Inflammatory macrophage treated with lipopolysaccharide for 1 hour (primary cell): ENCODE results near the gene MBNL1.
"Not testable (repeated sequence)": the region's sequence is repeated elsewhere in the genome, so short reads cannot be mapped to it uniquely, and the experiment has no call there.

ENCODE experiments used
- DNase-seq, 2 donors: peaks; one replicate each; pipeline ENCODE4 v3.0.0-alpha.2; 2020 to 2022

MBNL1 gene

DNA sequence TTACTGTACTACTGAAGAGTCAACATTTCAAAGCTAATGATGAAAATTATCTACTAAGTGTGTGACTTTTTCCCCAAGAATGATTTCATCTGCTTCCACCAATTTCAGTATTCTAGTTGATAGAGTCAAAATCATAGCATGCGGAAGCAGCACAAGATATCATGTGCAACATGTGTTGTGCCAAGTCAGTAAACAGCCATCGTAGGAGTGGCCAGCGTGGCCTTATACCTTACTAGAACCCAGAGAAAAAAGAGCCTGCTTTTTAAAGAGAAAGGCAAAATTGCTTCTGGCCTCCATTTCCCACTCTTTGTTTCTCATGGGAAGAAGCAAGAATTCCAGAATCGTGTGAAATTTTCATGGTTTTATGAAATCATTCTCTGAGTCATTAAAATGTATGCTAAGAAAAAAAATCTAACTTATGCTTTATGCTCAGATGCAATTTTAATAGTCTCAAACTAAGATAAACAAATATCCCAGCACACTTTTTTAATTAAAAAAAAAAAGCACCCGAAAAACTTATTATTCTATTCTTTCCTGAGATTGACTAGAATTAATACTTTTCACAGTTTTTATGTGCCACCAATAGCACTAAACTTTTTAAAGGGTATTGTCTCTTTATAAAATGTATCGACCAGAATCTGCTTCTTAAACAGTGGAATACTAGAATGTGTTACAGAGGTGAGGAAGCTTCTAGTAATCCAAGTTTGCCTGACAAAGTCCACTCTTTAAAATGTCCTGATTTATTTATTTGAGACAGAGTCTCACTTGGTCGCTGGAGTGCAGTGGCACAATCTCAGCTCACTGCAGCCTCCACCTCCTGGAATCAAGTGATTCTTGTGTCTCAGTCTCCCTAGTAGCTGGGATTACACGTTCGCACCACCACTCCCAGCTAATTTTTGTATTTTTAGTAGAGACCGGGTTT, 87.3 kb downstream of the MBNL1 start:
- no peak for DNase-seq

DNA sequence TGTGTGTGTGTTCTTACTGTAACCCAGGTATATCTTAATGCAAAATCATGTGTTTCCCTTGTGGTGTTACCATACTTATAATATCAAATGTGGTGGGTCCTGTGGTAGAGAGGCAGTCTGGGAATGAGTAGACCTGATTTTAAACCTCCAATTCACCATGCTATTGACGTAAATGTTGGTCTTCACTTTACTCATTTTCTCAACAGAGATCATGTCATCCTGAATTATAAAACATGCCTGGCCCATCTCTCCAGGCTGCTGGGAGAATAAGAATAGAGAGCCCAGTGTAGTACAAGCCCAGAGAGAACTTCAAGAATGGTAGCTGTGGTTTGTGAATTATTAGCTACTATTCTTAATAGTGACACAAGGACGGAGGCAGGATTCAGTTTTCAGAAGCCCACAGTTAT, 88.1 kb downstream of the MBNL1 start:
- no peak for DNase-seq

DNA sequence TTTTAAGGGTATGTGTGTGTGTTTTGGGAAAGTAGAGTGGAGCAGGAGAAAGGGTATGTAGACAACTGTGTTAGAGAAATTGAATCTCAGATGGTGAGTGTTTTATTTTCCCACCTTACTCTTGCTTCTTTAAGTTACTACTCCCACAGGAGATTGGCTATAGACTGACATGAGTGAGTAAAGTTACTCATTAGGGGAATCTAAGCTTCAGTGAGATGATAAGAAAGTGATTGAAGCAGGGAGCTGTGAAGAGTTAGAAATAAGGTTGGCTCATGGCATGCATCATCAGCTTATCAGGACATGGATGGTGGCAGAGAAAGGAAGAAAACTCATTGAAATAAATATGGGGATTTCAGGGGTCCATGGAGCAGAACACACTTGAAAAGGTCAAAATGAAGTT, 88.9 kb downstream of the MBNL1 start:
- DNase-seq: no peak

DNA sequence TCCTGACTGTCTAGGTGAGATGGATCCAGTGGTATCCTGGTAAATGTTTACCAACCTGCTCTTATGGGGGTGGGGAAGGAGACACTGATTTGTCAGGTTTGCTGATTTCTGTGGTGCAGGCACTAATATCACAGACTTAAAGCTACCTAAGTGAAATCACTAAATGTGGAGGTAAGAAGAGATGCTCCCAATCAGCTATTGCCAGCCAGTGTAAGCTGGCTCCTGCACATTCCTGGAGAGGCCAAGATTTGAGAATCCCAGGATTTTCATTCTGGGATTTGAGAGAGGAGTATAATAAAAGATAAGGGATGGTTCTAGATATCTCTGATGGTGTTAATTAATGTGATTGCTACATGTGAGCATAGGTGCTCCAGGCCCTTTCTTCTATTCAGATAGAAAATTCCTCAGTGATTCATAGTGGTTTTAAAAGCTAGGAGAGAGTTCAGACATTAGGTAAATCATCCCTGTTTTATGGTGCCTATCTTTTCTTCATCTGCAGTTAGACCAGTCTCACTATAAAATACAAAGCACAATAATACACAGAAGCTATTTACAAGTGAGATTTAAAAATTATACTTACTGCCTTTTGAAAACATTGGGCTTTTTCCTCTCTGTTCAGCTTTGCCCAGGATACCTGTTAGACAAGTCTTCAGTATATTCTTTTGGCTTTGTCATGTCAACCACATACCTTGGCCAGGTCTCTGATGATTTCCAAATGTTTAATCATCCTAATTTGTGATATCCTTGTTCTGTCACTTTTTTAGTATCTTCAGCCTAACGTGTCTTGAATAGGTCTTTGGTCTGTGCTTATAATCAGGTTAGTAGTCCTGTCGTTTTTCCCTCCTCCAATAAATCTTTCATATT, 90.9 kb downstream of the MBNL1 start:
- DNase-seq: no peak

DNA sequence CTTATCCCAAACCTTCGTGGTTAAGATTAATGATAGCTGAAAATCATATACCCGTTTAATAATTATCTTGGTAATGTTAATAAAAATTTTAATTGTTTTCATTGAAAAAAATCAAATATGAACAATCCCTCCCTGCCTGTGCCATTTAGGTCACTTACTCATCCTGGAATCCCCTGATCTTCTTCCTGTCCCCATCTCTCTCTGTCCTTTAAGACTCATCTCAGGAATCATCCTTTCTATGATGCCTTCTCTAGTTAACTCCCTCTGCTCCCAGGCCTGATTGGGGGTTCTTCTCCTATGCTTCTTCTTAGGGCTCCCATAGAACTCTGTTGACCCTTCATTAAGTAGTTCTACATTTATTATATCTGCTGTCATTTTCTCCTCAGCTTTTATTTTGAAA, 91.6 kb downstream of the MBNL1 start:
- DNase-seq: peak in 1 of 2 donors; percentile 25

DNA sequence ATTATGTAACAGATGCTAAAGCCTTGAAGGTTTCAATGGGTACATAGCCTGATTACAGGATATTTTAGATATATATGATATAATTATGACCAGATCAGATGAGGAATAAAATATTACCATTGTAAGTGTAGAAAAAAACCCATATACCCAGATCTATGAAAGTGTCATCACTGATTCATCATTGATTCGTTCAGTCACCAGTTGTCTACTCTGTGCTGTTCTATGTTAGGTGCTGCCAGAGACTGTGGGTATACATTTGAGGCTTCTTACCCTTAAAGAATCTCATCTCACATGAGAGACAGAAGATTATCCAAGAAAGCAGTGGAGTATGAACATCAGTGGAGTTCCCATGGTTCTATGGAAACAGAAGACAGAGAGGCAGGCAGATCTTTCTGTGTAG, 92.2 kb downstream of the MBNL1 start:
- DNase-seq: no peak

DNA sequence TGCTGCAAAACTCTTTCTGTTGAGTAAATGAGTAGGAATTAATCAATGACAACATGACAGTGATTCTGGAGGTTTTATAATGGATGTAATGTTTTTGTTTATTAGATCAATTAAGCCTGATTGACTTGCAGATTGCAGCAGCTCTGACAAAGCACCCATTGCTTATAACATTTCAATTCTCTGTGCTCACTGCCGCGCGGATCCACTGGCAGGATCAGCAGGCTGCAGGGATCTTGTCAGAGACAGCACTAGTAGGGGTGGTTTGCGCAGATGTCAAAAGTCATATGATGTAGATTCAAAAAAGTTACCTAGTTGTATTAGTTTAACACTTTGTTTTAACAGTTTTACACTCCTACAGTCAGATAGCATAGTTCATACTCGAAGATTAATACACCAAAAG, 93.4 kb downstream of the MBNL1 start:
- no peak for DNase-seq

DNA sequence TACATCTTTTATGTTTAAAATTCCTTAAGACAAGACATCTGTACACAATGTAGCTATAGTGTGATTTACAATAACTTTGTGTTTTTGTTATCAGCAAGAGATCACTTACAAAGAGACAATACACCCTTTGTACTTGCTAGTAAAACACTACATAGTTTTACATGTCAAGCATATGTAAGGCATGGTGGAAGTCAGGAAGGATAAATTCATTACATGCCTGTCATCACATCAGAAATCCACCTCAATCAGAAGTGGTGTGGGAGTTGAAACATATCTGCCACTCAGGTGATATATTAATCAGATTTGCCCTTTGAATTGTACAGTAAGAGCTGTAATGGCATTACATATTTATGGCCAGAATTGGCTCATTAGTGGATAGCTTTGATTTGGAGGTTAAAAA, 95.5 kb downstream of the MBNL1 start:
- DNase-seq: no peak

DNA sequence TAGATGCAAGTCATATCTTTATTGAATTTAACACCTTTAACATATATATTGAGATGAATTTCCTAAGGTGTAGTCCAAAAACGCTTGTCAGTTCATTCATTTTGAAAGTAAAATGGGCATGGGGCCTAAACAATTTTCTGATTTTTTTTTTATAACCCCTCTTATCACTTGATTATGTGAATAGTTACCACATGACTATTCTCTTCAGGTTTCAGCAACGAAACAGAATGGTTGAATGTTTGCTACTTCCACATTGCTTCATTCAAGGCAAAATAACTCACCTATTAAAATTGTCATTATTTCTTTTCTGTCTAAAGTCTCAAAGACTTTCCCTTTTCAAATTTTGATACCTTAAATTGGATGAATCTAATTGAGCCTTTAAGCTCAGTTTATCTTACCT, 96.4 kb downstream of the MBNL1 start:
- no peak for DNase-seq

DNA sequence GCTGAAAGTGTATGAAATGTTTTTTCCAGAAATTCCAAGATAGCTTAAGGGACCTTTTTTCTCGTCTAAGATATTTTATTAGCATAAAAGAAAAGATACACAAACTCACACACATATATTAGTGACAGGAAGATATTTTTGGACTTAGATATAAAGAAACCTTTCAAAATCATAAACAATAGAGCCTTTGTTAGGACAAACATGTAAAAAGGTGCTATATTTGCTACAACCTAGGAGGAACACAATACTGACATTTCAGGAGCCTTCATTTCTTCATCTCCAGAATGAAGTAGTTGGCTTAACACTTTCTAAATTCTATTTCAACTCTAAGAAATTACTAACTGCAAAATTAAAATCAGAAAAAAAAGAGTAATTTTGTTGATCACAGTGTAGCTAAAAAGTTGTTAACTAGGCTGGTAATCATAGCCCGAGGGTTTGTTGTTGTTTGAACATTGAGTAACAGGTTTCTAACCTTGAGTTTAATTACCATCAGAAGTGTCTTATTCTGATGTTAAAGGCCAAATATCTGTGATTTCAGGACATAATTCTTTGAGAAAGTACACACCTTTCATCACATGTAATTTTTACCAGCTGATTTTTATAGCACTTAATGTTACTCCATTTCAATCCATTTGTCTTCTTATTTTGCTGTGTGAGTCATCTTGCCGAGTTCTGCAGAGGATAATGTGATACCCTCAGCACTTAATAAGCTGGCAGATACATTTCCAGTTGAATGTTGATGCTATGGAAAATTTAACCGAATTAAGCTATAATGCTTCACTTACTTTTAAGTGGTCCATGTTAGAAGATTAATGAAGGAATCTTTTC, 97.3 kb downstream of the MBNL1 start:
- no peak for DNase-seq

DNA sequence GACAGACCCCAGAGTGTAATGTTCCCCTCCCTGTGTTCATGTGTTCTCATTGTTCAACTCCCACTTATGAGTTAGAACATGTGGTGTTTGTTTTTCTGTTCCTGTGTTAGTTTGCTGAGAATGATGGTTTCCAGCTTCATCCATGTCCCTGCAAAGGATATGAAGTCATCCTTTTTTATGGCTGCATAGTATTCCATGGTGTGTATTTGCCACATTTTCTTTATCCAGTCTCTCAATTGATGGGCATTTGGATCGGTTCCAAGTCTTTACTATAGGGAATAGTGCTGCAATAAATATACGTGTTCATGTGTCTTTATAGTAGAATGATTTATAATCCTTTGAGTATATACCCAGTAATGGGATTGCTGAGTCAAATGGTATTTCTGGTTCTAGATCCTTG, 98.5 kb downstream of the MBNL1 start:
- not testable (repeated sequence) for DNase-seq

DNA sequence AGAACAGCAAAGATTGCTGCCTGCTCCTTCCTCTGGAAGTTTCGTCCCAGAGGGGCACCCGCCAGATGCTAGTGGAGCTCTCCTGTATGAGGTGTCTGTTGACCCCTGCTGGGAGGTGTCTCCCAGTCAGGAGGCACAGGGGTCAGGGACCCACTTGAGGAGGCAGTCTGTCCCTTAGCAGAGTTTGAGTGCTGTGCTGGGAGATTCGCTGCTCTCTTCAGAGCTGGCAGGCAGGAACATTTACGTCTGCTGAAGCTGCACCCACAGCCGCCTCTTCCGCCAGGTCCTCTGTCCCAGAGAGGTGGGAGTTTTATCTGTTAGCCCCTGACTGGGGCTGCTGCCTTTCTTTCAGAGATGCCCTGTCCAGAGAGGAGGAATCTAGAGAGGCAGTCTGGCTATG, 103.9 kb downstream of the MBNL1 start:
- DNase-seq: not testable (repeated sequence)

DNA sequence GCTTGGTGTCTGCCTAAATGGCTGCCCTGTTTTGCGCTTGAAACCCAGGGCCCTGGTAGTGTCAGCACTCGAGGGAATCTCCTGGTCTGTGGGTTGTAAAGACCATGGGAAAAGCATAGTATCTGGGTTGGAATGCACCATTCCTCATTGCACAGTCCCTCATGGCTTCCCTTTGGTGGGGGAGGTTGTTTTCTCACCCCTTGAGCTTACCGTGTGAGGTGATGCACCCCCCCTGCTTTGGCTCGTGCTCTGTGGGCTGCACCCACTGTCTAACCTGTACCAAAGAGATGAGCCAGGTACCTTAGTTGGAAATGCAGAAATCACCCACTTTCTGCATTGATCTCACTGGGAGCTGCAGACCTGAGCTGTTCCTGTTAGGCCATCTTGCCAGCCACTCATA, 104.7 kb downstream of the MBNL1 start:
- no peak for DNase-seq

DNA sequence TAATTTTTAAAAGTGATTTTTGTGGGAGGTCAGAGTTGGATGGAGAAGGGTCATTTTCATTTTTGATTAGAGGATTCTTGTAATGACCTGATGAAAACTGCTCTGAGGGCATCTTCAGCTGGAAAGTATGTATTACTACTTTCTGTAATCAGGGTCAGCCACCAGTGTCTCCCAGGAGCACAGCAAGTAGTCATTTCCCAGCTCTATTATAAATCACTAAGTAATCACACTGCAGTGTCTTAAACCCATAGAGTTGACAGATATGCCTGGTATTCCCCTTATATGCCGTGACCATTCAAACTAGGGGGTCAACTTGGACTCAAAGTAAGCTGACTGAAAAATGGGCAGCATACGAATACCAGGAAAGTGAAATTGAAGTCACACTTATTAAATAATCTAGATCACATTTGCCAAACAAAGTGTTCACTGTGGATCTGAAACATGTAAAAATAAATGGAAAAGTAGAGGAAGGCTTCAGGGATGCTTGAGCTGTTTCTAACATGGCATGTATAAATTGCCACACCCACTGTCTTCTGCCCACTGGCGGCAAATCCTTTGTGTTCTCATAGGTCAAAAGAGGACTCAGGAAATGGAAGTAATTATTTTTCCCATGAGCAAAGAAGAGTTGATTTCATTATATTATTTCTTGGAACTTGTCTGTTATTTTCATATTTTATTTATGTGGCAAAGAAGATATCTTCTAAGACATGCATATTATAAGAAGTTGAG, 105.7 kb downstream of the MBNL1 start:
- DNase-seq: peak; percentile 34 to 45

DNA sequence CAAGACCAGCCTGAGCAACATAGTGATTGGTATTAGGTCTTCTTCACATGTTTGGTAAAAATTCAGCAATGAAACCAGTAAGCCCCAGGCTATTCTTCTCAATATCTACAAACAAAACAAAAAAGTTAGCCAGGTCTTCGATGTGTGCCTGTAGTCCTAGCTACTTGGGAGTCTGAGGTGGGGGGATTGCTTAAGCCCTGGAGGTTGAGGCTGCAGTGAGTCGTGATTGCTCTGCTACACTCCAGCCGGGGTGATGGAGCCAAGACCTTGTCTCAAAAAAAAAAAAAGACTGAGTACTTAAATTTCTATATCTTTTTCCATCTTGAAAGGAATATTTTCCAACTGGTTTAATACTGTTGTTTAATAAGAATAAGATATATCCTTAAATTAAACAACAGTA, 106.8 kb downstream of the MBNL1 start:
- no peak for DNase-seq

DNA sequence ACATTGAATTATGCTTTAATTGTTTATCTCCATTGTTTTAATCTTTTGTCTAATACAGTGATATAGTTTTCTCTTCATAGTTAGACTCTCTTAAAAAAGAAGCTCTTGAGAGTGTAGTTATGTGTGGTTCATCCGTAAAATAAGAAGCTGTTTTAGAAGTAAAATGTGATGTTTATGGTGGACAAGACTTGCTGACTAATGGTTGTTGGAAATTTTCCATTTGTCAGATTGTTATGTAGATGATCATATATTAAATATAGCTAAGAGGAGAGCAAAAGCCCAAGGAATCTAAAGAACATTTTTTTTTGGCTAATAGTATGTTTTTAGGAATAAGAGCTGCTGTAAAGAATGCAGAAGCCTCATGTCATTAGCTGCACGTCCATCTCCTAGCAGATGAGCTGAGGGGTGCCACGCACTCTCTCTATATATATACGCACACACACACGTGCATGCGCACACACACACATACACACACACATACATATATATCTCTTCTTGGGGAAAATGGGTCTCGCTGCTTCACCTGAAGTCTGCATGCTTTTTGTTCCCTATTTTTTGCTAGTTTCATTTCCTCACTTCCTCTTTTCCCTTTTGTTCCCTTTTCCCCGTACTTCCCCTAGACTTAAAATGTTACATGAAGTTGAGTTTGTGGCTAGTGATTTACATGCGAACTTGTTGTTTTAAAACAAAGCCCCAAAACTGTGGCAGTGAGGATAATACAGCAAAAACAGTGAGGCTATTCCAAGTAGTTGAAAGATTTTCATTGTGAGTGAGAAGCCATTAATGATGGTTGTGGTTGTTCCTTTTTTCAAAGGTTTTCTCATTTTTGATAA, 107.8 kb downstream of the MBNL1 start:
- DNase-seq: peak; percentile 88 to 89

DNA sequence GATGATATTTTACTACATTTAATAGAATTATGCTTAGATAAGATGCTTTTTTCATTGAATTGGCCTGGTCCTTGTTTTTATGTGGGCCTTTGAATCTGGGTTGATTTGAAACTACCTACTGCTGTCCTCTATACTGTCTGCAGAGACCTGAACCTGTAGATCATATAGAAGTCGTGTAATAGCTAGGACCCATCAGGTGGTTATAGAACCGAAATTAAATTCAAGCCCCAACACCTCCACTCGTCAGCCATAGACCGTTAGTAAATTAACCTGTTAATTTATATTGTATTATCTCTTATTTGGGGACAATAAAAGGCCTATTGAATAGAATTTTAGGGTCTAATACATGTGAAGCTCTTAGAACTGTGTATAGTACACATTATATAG, 108.4 kb downstream of the MBNL1 start:
- DNase-seq: no peak

DNA sequence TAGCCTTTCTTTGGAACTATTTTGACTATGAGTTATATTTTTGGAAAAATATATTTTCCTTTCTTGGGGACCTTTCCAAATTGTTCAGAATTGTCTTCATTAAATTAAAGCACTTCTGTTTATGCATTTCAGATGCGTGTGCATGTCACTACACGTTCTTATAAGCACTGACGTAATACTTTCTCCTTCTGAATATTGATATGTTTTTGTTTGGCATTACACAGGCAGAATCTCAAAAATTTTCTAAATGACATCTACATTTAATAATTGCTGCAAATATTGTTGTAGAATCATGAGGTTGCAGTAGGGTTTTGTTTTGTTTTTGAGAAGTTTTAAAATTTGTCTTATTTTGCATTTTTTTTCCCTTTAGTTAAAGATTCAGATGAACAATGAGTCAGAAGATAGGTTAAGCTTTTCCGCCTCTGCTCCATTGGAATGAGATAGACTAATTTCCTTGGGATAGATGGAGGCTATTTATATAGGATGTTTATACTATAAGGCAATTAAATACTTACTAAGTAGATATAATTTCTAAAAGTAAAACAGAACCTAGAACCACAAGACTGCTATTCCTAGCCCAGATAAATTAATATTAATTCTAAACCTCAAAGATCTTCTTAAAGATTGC, 110.8 kb downstream of the MBNL1 start:
- DNase-seq: no peak

DNA sequence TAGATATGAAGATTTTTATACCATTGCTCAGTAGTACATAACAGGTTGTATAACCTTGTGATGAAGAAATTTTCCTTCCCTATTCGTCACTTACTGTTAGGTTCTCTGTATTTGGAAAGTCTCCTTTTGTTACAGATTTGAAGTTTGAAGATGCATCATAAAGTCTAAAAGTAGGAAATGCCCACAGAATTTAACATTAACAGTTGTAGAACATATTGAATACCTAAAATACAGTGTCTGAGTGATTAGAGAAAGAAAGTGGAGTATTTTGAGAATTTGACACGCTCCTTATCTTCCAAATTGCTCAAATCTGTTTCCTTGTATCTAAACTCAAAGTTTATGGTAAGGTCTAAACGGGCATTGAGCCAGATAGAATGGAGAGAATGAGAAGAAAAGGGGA, 111.3 kb downstream of the MBNL1 start:
- peak in 1 of 2 donors; percentile 24 for DNase-seq

DNA sequence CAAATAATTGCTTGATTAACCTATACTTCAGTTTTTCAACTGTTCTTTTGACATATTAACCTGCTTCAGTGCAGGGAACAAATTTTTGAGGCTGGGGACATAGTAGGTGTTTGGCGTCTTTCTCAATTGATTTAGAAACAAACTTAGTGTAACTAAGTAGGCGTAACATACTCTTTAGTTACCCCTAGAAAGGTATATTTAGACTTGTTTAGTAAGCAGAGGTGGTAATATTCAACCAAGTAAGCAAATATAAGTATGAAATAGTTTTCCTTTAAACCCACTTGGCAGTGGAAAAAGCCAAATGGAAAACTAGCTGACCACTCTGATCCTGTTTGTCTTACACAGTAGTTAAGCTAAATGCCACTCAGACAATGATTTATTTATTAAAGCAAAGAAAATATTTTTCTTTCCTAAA, 113.2 kb downstream of the MBNL1 start:
- DNase-seq: no peak
